HUDEP-2 (cell line): ENCODE measurements around the gene PCSK6.
"Not testable (repeated sequence)": the region's sequence is repeated elsewhere in the genome, so short reads cannot be mapped to it uniquely, and the experiment has no call there.

Source experiments
- DNase-seq, 76 experiments: peaks; one replicate each; lab custom pipeline; 2025; ENCODE audit not compliant: unreplicated experiment in 76 of 76; lab: John Stamatoyannopoulos, UW

The PCSK6 gene

GRCh38 chr15:101368861-101369642, 120.5 kb downstream of the PCSK6 start:
- DNase-seq = no peak

GRCh38 chr15:101368086-101368780, 121.3 kb downstream of the PCSK6 start:
- no peak for DNase-seq

GRCh38 chr15:101366853-101367252, 122.7 kb downstream of the PCSK6 start:
- no peak for DNase-seq

- DNase-seq = no peak
Observed at GRCh38 chr15:101362986-101363566, 126.4 kb downstream of the PCSK6 start.

GRCh38 chr15:101362359-101362758, 127.1 kb downstream of the PCSK6 start:
- DNase-seq = no peak

GRCh38 chr15:101361418-101361817, 128.1 kb downstream of the PCSK6 start:
- no peak for DNase-seq

GRCh38 chr15:101359365-101359947, 130.1 kb downstream of the PCSK6 start:
- no peak for DNase-seq

GRCh38 chr15:101358895-101359294, 130.6 kb downstream of the PCSK6 start:
- DNase-seq = no peak

- DNase-seq = no peak
Observed at GRCh38 chr15:101357885-101358284, 131.6 kb downstream of the PCSK6 start.

- DNase-seq = no peak
Observed at GRCh38 chr15:101357333-101357732, 132.2 kb downstream of the PCSK6 start.

GRCh38 chr15:101356512-101357172, 132.9 kb downstream of the PCSK6 start:
- DNase-seq = not testable (repeated sequence)

- DNase-seq = no peak
Observed at GRCh38 chr15:101355678-101356464, 133.6 kb downstream of the PCSK6 start.

GRCh38 chr15:101354891-101355623, 134.4 kb downstream of the PCSK6 start:
- no peak for DNase-seq

- DNase-seq = no peak
Observed at GRCh38 chr15:101353240-101353639, 136.3 kb downstream of the PCSK6 start.

- no peak for DNase-seq
Observed at GRCh38 chr15:101351736-101352135, 137.8 kb downstream of the PCSK6 start.

- DNase-seq = no peak
Observed at GRCh38 chr15:101349047-101349951, 140.2 kb downstream of the PCSK6 start.

- DNase-seq = no peak
Observed at GRCh38 chr15:101348643-101349042, 140.9 kb downstream of the PCSK6 start.

- no peak for DNase-seq
Observed at GRCh38 chr15:101348015-101348414, 141.5 kb downstream of the PCSK6 start.
